Hepatocyte (in vitro differentiated cells): Measurements from ENCODE around the gene TIMD4. TPM values are rescaled to one million over a fixed set of nuclear protein-coding genes. Genes with fewer than 3 reads are reported as not detected.

ENCODE experiments used
- DNase-seq: peaks from one replicate; pipeline ENCODE4 v3.0.0-alpha.2; 2016; ENCODE audit warnings: low spot score
- H2AFZ ChIP-seq: fragments of 200-600 bp; sonication (generic); 2 replicates; pipeline ENCODE4 v1.6.0; 2016; ENCODE audit warnings: antibody characterized with exemption, mild to moderate bottlenecking
- H3K27ac ChIP-seq: fragments of 200-600 bp; sonication (generic); 2 replicates; pipeline ENCODE4 v1.5.1; 2016; ENCODE audit warnings: mild to moderate bottlenecking
- H3K27me3 ChIP-seq: fragments of 200-600 bp; sonication (generic); 2 replicates; pipeline ENCODE4 v1.6.1; 2016
- H3K36me3 ChIP-seq: fragments of 200-600 bp; sonication (generic); replicated peaks from 2 replicates; pipeline ENCODE4 v1.5.1; 2016; ENCODE audit warnings: low read depth; ENCODE audit not compliant: insufficient read depth
- H3K4me1 ChIP-seq: fragments of 200-600 bp; sonication (generic); 2 replicates; pipeline ENCODE4 v1.5.1; 2016; ENCODE audit warnings: mild to moderate bottlenecking, moderate library complexity; ENCODE audit not compliant: insufficient read depth
- H3K4me2 ChIP-seq: fragments of 200-600 bp; sonication (generic); 2 replicates; pipeline ENCODE4 v1.6.0; 2016
- H3K4me3 ChIP-seq: fragments of 200-600 bp; sonication (generic); 2 replicates; pipeline ENCODE4 v1.5.1; 2016; ENCODE audit warnings: mild to moderate bottlenecking
- H3K79me2 ChIP-seq: fragments of 200-600 bp; sonication (generic); 2 replicates; pipeline ENCODE4 v1.6.0; 2017; ENCODE audit warnings: mild to moderate bottlenecking
- H3K9me2 ChIP-seq: fragments of 200-600 bp; sonication (generic); replicated peaks from 2 replicates; pipeline ENCODE4 v1.6.0; 2017; ENCODE audit warnings: mild to moderate bottlenecking; ENCODE audit not compliant: insufficient read depth
- H3K9me3 ChIP-seq: fragments of 200-600 bp; sonication (generic); 2 replicates; pipeline ENCODE4 v1.5.1; 2016; ENCODE audit warnings: low read depth, mild to moderate bottlenecking
- H4K20me1 ChIP-seq: fragments of 200-600 bp; sonication (generic); 2 replicates; pipeline ENCODE4 v1.6.0; 2016; ENCODE audit warnings: mild to moderate bottlenecking; ENCODE audit not compliant: insufficient read depth, poor library complexity, severe bottlenecking
- CTCF ChIP-seq: fragments of 200-600 bp; sonication (generic); IDR thresholded peaks from 2 replicates; pipeline ENCODE4 v1.5.1; 2016; ENCODE audit warnings: antibody characterized with exemption, mild to moderate bottlenecking; ENCODE audit not compliant: poor library complexity
- EZH2 ChIP-seq: fragments of 200-600 bp; sonication (generic); IDR thresholded peaks from 2 replicates; pipeline ENCODE4 v1.6.1; 2016; ENCODE audit warnings: antibody characterized with exemption, mild to moderate bottlenecking, borderline replicate concordance
- EZH2phosphoT487 ChIP-seq: fragments of 200-600 bp; sonication (generic); IDR thresholded peaks from one replicate; pipeline ENCODE4 v1.6.1; 2018; ENCODE audit warnings: antibody characterized with exemption, mild to moderate bottlenecking, low read depth, moderate library complexity; ENCODE audit not compliant: unreplicated experiment, severe bottlenecking
- WGBS: methylation state at CpG from one replicate; pipeline ENCODE4 v1.1.6; 2016; ENCODE audit warnings: low lambda C conversion rate; ENCODE audit errors: missing lambda C conversion rate; 5-methylcytosine and 5-hydroxymethylcytosine counted together
- polyA plus RNA-seq: library from polyadenylated mRNA; unstranded; fragments of >200 nt; fragmentation: Nextera tagmentation; extraction: Ambion mirVana; gene quantifications from 2 replicates; pipeline ENCODE4 v1.2.1, GENCODE V29; 2016
- total RNA-seq: library from RNA; depleted of rRNA; stranded (reverse); fragments of >200 nt; gene quantifications from 2 replicates; pipeline ENCODE4 v1.2.3, GENCODE V29; 2014

Gene TIMD4
- total and polyA plus RNA-seq, 2 experiments from 2014 or later = 0.42 to 1.1 TPM

GRCh38 chr5:156984064-156984463 lies 21.0 kb upstream of the TIMD4 start:
- H2AFZ ChIP-seq = no peak overlapping the region
- no peak overlapping the region for H3K4me3 ChIP-seq
- no peak overlapping the region for H3K27ac ChIP-seq
- H4K20me1 ChIP-seq = no peaks in the 10 kb centered on the region
- no peaks in the 10 kb centered on the region for H3K79me2 ChIP-seq
- no peaks in the 10 kb centered on the region for H3K4me1 ChIP-seq
- H3K4me2 ChIP-seq = no peak overlapping the region
- H3K27me3 ChIP-seq = no peaks in the 10 kb centered on the region
- TF ChIP-seq EZH2 (no peak), CTCF (no peak), EZH2phosphoT487 (no peak)
- no peaks in the 10 kb centered on the region for H3K9me2 ChIP-seq
- no peak for DNase-seq
- no peaks in the 10 kb centered on the region for H3K36me3 ChIP-seq
- H3K9me3 ChIP-seq = no peaks in the 10 kb centered on the region
- 96% methylated on average over 9 of the region's 9 CpGs for WGBS

- H3K9me3 ChIP-seq = no peaks in the 10 kb centered on the region
- no peaks in the 10 kb centered on the region for H3K27me3 ChIP-seq
- no peaks in the 10 kb centered on the region for H3K36me3 ChIP-seq
- H3K9me2 ChIP-seq = no peaks in the 10 kb centered on the region
- H4K20me1 ChIP-seq = no peaks in the 10 kb centered on the region
- no peak overlapping the region for H3K4me3 ChIP-seq
- DNase-seq = no peak
- TF ChIP-seq CTCF = no peak
- TF ChIP-seq EZH2 = no peak
- no peak for TF ChIP-seq EZH2phosphoT487
- H3K79me2 ChIP-seq = no peaks in the 10 kb centered on the region
- H3K27ac ChIP-seq = no peak overlapping the region
- H2AFZ ChIP-seq = no peak overlapping the region
- H3K4me2 ChIP-seq = no peak overlapping the region
- no peaks in the 10 kb centered on the region for H3K4me1 ChIP-seq
These were observed 18.5 kb upstream of the TIMD4 start for GRCh38 chr5:156981481-156981880.

DNA sequence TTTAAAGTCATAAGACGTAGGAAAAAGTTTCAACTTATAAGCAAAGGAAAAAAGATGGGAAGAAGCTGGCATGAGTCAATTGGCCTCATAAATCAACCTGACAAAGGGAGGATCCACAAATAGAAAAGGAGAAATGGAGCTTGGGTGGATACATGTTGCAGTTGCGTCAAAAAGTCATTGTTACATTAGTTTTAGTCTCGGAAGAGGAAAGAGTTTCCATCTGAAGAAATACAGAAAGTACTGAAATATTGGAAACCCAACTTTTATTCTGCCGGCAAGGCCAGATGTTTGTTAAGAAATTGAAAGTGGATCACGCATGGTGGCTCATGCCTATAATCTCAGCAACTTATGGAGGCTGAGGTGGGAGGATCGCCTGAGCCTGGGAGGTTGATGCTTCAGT lies 11.3 kb upstream of the TIMD4 start:
- no peaks in the 10 kb centered on the region for H3K9me3 ChIP-seq
- WGBS = 92% methylated on average over 6 of the region's 6 CpGs

DNA sequence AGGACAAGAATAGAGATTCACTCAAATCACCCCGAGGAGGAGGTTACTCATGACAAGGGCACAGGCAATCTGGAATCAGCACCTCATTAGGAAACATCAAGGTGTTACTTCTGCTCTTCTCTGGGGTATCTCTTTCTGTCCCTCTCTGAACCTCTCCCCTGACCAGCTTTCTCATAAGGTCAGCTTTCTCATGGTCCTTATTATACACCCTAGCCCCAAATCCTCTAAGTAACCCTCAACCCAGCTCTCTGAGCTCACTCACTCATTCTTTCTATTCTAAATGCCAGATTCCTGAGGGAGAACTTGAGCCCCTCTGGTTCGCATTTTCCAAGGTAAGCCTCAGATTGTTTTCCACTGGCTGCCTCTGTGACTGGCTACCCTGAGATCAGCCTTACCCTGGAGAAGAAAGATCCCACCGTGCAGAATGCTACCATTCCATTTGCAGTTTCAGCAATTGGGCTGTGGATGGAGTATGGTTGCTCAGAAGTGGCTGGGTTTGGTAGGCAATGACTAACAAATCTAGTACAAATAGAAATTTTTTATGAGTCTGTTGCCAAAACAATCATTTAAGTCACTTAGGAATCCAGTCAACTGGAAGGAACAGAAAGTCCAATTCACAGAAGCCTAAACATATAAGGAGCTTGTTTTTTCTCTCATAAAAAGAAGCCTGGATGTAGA lies 9.0 kb upstream of the TIMD4 start:
- Histone ChIP-seq H3K4me2 (no peak overlapping the region), H3K9me3 (no peaks in the 10 kb centered on the region)

More for the DNA sequence above, 11.3 kb upstream of the TIMD4 start:
- no peak overlapping the region for H2AFZ ChIP-seq
- no peak overlapping the region for H3K27ac ChIP-seq
- no peaks in the 10 kb centered on the region for H3K36me3 ChIP-seq
- TF ChIP-seq EZH2phosphoT487 = no peak
- no peaks in the 10 kb centered on the region for H4K20me1 ChIP-seq
- no peaks in the 10 kb centered on the region for H3K4me1 ChIP-seq
- H3K4me2 ChIP-seq = no peak overlapping the region
- no peaks in the 10 kb centered on the region for H3K27me3 ChIP-seq
- DNase-seq = no peak
- H3K4me3 ChIP-seq = no peak overlapping the region
- H3K9me2 ChIP-seq = no peaks in the 10 kb centered on the region
- H3K79me2 ChIP-seq = no peaks in the 10 kb centered on the region

More for the DNA sequence above, 9.0 kb upstream of the TIMD4 start:
- WGBS = 69% methylated on average over 3 of the region's 3 CpGs
- no peaks in the 10 kb centered on the region for H3K4me1 ChIP-seq
- H3K79me2 ChIP-seq = no peaks in the 10 kb centered on the region
- H3K27me3 ChIP-seq = no peaks in the 10 kb centered on the region
- H3K27ac ChIP-seq = no peak overlapping the region
- no peak overlapping the region for H3K4me3 ChIP-seq
- no peaks in the 10 kb centered on the region for H3K9me2 ChIP-seq
- DNase-seq = no peak
- H3K36me3 ChIP-seq = no peaks in the 10 kb centered on the region
- H4K20me1 ChIP-seq = no peaks in the 10 kb centered on the region
- TF ChIP-seq EZH2phosphoT487 (no peak), EZH2 (no peak), CTCF (no peak)
- H2AFZ ChIP-seq = no peak overlapping the region
